Adipose tissue (tissue), 3 donors: ENCODE data around the gene SEC14L6. TPM values are rescaled to one million over a fixed set of nuclear protein-coding genes. Genes with fewer than 3 reads are reported as not detected.
"Not testable (repeated sequence)": the region's sequence is repeated elsewhere in the genome, so short reads cannot be mapped to it uniquely, and the experiment has no call there.

ENCODE experiments used
- H3K27ac ChIP-seq: one replicate; pipeline ENCODE4 v1.5.1; 2013; ENCODE audit warnings: low read depth, low read length
- whole genome bisulfite sequencing, 3 donors: extraction: QIAGEN DNeasy Blood & Tissue Kit; methylation state at CpG; one replicate each; pipeline ENCODE4 v1.1.7; 2013; 5-methylcytosine and 5-hydroxymethylcytosine counted together
- polyA plus RNA-seq, 3 donors: library from polyadenylated mRNA; stranded (reverse); fragments of 200-250 nt; gene quantifications; one replicate each; pipeline ENCODE4 v1.2.3, GENCODE V29; 2013
- donor health status: healthy with polysubstance abuse.
- donor health status: Bipolar disorder and iron deficiency.
- donor health status: healthy.

The SEC14L6 gene
- polyA plus RNA-seq = 1 to 10 TPM in 1 of 3 donors, under 1 TPM in 2; 0.11 to 1.3 (median 0.37) TPM

- no peak within 1 kb of the TSS for H3K27ac ChIP-seq
- 86 to 92% (median 89%) methylated on average over 7 of the region's 7 CpGs for WGBS, 3 donors
Observed at GRCh38 chr22:30546616-30547015, at the start of gene SEC14L6. Gene SEC14L6, minus strand, starts transcription at chr22:30546741. Its CDS starts 59 bp downstream, at chr22:30546682.

DNA sequence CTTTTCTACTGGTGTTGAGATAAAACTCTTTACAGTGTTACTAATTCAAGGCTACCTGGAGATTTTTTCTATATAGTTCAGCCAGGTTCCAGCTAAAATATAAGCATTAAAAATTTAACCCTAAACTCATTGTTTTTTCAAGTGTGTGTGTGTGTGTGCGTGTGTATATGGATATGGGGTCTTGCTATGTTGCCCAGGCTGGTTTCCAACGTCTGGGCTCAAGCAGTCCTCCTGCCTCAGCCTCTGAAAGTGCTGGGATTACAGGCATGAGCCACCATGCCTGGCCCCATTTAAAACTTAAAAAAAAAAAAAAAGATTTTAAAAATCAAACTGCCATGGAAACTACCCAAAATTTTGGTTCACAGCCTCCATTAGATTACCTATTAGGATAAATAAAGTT lies 49.7 kb upstream of the SEC14L6 start:
- no peak overlapping the region for H3K27ac ChIP-seq
- 29 to 77% (median 71%) methylated on average over 2 of the region's 2 CpGs for WGBS, 3 donors

DNA sequence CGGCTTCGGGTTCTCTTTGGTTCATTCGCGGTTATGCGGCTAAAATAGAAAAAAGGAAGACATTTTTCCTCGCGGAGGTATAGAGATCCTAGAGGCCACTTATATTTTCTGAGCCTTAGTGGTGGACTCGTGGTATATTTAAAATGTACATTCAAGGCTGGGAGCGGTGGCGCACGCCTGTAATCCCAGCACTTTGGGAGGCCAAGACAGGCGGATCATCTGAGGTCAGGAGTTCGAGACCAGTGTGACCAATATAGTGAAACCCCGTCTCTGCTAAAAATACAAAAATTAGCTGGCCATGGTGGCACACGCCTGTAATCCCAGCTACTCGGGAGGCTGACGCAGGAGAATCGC lies 45.8 kb upstream of the SEC14L6 start:
- whole genome bisulfite sequencing, 3 donors = 25 to 33% (median 30%) methylated on average over 18 of the region's 18 CpGs
- not testable (repeated sequence) for H3K27ac ChIP-seq

GRCh38 chr22:30591588-30592359 lies 45.2 kb upstream of the SEC14L6 start, which contains the start of gene PES1:
Gene PES1, minus strand, starts transcription at chr22:30591910. Its CDS starts 77 bp downstream, at chr22:30591833.
- no peak within 1 kb of the TSS for H3K27ac ChIP-seq
- 0 to 1% (median 0%) methylated on average over 49 of the region's 49 CpGs for WGBS, 3 donors

GRCh38 chr22:30591191-30591587 lies 44.6 kb upstream of the SEC14L6 start:
- H3K27ac ChIP-seq = no peak overlapping the region
- WGBS, 3 donors = 3 to 6% (median 6%) methylated on average over 14 of the region's 14 CpGs

- no peak overlapping the region for H3K27ac ChIP-seq
- WGBS, 3 donors = 93 to 96% (median 94%) methylated on average over 8 of the region's 8 CpGs
Observed at GRCh38 chr22:30586414-30586813, 39.9 kb upstream of the SEC14L6 start.

DNA sequence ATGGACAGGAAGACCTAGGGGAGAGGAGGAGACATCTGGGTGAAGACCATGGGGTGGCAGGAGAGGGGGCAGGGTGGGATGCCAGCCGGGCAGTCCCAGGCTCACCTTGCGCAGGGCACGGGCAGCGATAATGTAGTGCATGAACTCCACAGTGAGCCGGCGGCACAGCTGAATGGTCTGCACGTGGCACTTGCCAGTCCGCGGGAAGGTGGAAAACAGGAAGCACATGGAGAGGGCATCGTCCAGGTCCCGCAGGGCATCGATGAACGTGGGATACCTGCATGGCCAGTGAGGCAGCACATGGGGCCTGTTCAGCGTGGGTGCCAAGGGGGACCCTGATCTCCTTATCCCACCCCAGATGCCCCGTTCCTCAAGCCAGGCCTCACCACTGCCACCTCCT lies 37.9 kb upstream of the SEC14L6 start:
- WGBS, 3 donors = 92 to 95% (median 93%) methylated on average over 15 of the region's 15 CpGs
- no peak overlapping the region for H3K27ac ChIP-seq

- no peak overlapping the region for H3K27ac ChIP-seq
- 71 to 76% (median 75%) methylated on average over 10 to 13 of the region's 13 CpGs for WGBS, 3 donors
Observed at GRCh38 chr22:30582788-30583545, 36.4 kb upstream of the SEC14L6 start.

- no peak overlapping the region for H3K27ac ChIP-seq
- 81 to 90% (median 87%) methylated on average over 6 of the region's 6 CpGs for WGBS, 3 donors
Observed at GRCh38 chr22:30582051-30582450, 35.5 kb upstream of the SEC14L6 start.

DNA sequence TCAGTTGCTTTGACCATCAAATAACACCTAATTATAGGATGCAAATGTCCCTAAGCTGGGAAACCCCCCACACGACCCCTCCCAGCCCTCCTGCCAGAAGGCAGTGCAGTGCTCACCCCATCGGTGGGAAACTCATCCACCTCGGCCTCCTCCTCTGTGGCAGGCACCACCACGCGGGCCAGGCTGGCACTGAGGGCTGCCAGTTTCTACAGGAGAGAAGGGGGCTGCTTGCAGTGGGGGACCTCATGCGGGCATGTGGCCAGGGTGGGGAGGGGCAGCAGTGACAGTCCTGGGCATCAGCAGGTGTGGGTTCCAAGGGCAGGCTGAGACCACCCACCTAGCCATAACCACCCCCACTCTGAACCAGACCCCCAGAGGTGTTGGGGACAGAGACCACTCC lies 34.4 kb upstream of the SEC14L6 start:
- 85 to 93% (median 87%) methylated on average over 6 of the region's 6 CpGs for WGBS, 3 donors
- H3K27ac ChIP-seq = no peak overlapping the region

GRCh38 chr22:30578481-30578880 lies 31.9 kb upstream of the SEC14L6 start:
- no peak overlapping the region for H3K27ac ChIP-seq
- WGBS, 3 donors = 89 to 91% (median 90%) methylated on average over 12 of the region's 12 CpGs

- 41 to 74% (median 73%) methylated on average over 15 of the region's 15 CpGs for WGBS, 3 donors
- H3K27ac ChIP-seq = no peak overlapping the region
Observed at GRCh38 chr22:30575859-30576258, 29.3 kb upstream of the SEC14L6 start.

- WGBS, 3 donors = 17 to 72% (median 68%) methylated on average over 12 of the region's 12 CpGs
- no peak overlapping the region for H3K27ac ChIP-seq
Observed at GRCh38 chr22:30574997-30575671, 28.6 kb upstream of the SEC14L6 start.

DNA sequence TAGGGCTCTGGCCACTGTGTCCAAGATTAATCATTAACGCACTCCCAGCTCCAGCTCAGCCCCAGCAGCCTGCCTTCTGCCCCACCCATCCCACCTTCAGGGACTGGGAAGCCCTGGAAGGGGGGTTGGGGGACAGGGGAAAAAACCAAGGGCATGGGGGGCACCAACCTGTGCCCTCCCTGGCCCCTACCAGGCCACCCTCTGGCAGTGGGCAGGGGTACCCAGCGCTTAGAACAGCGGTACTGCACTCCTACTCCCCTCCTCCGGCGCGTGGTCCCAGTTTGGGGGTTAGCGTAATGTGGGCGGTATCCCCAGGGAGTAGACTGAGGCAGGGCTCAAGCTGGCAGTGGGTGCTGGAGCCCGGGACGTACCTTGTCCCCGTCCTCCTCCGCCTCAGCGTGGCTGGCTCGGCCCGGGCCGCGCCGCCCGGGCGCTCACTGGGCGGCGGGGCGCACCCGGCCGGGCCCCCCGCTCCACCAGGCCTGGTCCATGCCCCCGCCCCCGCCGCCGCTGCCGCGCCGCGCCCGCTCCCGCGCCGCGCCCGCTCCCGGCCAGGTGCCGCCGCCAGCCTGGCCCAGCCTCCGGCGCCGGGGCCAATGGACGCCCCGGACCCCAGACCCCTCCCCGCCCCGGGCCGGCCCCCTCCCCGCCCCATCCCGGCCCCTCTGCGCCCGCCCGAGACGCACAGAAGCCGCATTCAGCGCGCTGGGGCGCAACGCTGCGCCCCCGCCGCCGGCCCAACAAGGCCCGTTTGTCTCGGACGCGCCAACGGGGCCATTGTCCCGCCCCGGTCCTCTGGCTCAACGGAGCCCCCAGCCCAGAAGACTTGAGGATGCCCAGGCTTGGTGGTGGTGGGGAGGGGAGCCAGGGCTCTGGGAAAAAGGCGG lies 27.8 kb upstream of the SEC14L6 start, which contains the start of gene GAL3ST1:
TSS of gene GAL3ST1 (minus strand) at position 571 of the 887 bp plus-strand sequence. CDS start 17,273 bp downstream, outside the sequence.
- WGBS, 3 donors = 7 to 23% (median 11%) methylated on average over 43 to 75 of the region's 75 CpGs
- no peak within 1 kb of the TSS for H3K27ac ChIP-seq

GRCh38 chr22:30573594-30574094 lies 27.1 kb upstream of the SEC14L6 start:
- WGBS, 3 donors = 17 to 51% (median 51%) methylated on average over 7 of the region's 7 CpGs
- no peak overlapping the region for H3K27ac ChIP-seq

- 28 to 50% (median 47%) methylated on average over 12 of the region's 12 CpGs for WGBS, 3 donors
- H3K27ac ChIP-seq = no peak overlapping the region
Observed at GRCh38 chr22:30572840-30573593, 26.5 kb upstream of the SEC14L6 start.

DNA sequence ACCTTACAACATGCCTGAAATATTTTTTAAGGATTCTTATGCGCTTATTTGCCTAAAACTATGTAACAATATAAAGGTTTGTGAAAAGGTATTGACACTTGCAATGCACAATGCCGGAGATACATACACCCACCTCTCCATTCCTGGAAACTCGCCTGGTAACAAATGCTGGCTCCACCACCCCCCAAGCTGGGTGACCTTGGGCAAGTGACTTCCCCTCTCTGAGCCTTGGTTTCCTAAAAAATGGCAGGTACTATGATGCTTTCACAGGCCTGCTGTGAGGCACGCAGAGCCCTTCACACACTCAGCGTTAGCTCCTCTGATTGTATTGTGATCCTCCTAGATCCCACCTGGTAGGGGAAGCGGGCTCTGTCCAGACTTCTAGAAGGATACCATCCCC lies 25.7 kb upstream of the SEC14L6 start:
- no peak overlapping the region for H3K27ac ChIP-seq
- WGBS, 3 donors = 75 to 85% (median 85%) methylated on average over 6 of the region's 6 CpGs
